Measurements from ENCODE around the gene SH2B3.
"Not testable (repeated sequence)": the region's sequence is repeated elsewhere in the genome, so short reads cannot be mapped to it uniquely, and the experiment has no call there.

Gene SH2B3

GRCh38 chr12:111445726-111446581, 40.2 kb downstream of the SH2B3 start:
- DNase-seq: peak; percentile 56

- DNase-seq: no peak
These were observed 41.2 kb downstream of the SH2B3 start for GRCh38 chr12:111446631-111447570.

GRCh38 chr12:111447571-111448265, 42.0 kb downstream of the SH2B3 start:
- DNase-seq: no peak

- DNase-seq: no peak
These were observed 42.6 kb downstream of the SH2B3 start for GRCh38 chr12:111448266-111448830.

DNA sequence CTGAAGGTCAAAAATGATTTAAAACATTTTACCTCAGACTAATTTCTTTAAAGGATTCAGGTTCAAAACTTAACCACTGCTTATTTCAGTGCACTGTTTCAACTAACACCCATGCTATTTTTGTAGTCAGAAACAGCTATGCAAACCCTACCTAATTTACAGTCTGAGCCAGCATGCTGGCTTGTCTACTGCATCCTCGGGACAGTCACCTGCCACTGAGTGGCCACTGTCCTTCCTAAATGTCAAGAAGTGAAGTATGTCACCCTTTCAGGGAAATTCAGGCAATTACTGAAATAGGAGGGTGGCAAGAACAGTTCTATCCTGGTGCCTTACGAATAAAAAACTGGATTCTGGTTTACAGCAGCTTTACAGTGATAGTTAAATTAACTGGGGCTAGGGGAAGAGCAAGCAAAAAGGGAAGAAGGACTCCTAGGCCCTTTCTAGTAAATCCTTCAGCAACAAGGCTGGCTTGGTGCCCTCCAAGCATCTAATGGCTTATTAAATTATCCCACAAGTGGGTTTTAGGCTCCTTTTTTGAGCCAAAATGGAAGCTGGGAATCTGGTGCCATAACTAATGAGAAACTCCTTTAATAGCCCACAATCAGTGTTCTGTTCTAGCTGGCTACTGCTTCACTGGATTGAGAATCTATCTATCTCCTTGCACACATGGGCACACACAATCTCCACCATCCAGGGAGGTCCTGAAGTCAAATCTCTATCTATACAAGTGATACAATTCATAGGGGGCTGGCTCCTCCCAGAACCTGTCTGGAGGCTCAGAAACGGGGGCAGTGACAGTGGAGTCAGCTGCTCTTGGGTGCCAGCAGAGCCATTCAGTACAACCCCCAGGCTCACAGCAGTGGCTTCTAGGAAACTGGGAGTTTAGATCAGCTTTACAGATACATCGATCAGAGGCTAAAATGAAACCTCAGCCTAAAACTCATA, 43.4 kb downstream of the SH2B3 start:
- no peak for DNase-seq

DNA sequence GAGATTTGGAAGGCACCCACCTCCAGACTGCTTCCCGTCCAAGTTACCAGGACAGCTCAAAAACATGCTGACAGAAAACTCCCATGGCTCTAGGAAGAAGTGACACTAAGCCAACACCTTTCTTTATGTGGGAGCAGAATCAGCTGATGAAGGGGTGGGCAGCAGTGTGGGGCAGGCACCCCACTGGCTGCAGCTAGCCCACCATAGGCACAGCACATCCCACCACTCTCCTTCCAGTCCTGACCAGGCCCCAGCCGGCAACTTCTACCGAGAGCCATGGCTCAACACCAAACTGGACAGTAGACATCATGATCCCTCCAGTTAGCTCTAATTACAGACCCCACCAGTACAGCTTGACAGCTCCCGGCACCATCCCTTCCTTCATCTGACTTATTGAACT, 45.0 kb downstream of the SH2B3 start:
- DNase-seq: no peak

- DNase-seq: no peak
These were observed 45.5 kb downstream of the SH2B3 start for GRCh38 chr12:111451232-111451631.

DNA sequence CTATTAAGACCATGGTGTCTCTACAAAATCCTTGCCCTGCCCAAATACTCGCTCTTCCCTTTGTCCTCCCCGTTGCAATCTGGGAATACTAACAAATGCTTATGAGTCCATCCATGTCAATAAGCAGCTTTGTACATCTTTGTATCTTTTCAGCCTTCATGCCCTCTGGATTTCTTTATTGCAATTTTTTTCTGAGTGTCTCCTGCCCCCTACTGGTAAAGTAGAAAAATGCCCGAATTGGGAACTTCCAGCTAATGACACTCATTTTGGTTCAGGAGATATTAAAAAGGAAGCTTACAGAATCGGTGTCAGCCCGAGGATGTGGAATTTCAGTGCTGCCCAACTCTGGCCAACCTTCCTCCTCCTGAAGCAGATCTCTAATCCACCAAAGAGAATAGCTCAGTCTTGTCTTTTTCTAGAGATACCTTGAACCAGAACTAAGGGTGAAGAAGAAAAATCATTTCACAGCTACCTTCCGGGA, 46.0 kb downstream of the SH2B3 start:
- DNase-seq: no peak

GRCh38 chr12:111453071-111453989, 47.6 kb downstream of the SH2B3 start:
- DNase-seq: no peak

- DNase-seq: no peak
These were observed 48.6 kb downstream of the SH2B3 start for GRCh38 chr12:111454311-111454710.

- DNase-seq: no peak
These were observed 49.2 kb downstream of the SH2B3 start for GRCh38 chr12:111454716-111455447.

- no peak for DNase-seq
These were observed 50.0 kb downstream of the SH2B3 start for GRCh38 chr12:111455448-111456320.

GRCh38 chr12:111457071-111457470, 51.3 kb downstream of the SH2B3 start:
- DNase-seq: no peak

DNA sequence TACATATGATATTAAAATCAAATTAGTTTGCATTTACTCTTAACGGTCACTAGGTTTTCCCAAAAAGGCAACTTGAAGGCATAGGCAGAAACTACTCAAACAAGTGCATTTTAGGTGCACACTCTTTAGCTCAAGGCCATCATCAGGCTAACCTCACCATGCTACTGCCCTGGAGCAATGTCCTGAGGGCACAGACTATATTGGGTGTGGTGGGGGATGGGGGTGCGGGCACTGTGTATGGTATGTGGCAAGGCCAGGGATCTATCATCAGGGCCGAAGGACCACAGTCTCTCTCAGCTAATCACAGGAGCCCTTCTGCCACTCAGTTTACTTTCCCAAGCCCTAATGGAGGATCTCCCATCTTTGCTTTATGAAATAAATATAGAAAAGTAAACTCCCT, 51.9 kb downstream of the SH2B3 start:
- no peak for DNase-seq

GRCh38 chr12:111458546-111459172, 52.9 kb downstream of the SH2B3 start:
- no peak for DNase-seq

DNA sequence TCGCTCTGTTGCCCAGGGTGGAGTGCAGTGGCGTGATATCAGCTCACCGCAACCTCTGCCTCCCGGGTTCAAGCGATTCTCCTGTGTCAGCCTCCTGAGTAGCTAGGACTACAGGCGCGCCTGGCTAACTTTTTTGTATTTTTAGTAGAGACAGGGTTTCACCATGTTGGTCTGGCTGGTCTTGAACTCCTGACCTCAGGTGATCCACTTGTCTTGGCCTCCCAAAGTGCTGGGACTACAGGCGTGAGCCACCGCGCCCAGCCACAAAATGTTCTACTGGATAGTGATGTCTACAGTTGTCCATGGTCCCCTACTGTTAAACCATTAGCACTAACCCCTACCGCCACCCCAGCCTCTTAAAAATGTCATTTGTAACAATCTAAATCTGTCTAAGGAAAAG, 54.4 kb downstream of the SH2B3 start:
- not testable (repeated sequence) for DNase-seq

- no peak for DNase-seq
These were observed 56.6 kb downstream of the SH2B3 start for GRCh38 chr12:111462210-111462769.

Measured in NCI-H510A (cell line).